Measurements from ENCODE around the gene GTF2A1. TPM values are rescaled to one million over a fixed set of nuclear protein-coding genes. Genes with fewer than 3 reads are reported as not detected.

The GTF2A1 gene
- total RNA-seq, 1 donor from 2014 or later, result 26.1 TPM

GRCh38 chr14:81219210-81219758 is 1.5 kb downstream of the GTF2A1 start:
- ATAC-seq (peak; percentile 84 to 85), DNase-seq (peak; percentile 91)
- peaks cover 19% of the 10 kb centered on the region for H3K36me3 ChIP-seq
- H3K4me3 ChIP-seq, result peak overlapping the region; percentile 83
- peaks cover 29% of the 10 kb centered on the region for H3K4me1 ChIP-seq
- TF ChIP-seq CTCF (IDR thresholded peaks at IDR 0.05), result no peak
- peak overlapping the region; percentile 99 for H3K27ac ChIP-seq
- intact Hi-C loops (cut with DNase I), result no loop called here
- no peaks in the 10 kb centered on the region for H3K9me3 ChIP-seq
- H3K27me3 ChIP-seq (ENCODE audit: low read depth), result no peaks in the 10 kb centered on the region

- Histone ChIP-seq H3K27me3 (ENCODE audit: low read depth) (no peaks in the 10 kb centered on the region), H3K36me3 (peaks cover 79% of the 10 kb centered on the region), H3K9me3 (no peaks in the 10 kb centered on the region), H3K4me1 (no peaks in the 10 kb centered on the region), H3K27ac (no peak overlapping the region), H3K4me3 (no peak overlapping the region)
- intact Hi-C loops (cut with DNase I), result no loop called here
- TF ChIP-seq CTCF (IDR thresholded peaks at IDR 0.05), result peak; percentile 44
- DNase-seq (no peak), ATAC-seq (peak; percentile 37 to 69)
Measured at GRCh38 chr14:81211844-81212243, 8.9 kb downstream of the GTF2A1 start.

GRCh38 chr14:81209167-81209836 is 11.5 kb downstream of the GTF2A1 start:
- no peak for DNase-seq
- no peak for TF ChIP-seq CTCF (IDR thresholded peaks at IDR 0.05)
- Histone ChIP-seq H3K4me1 (no peaks in the 10 kb centered on the region), H3K36me3 (peaks cover 81% of the 10 kb centered on the region), H3K4me3 (no peak overlapping the region), H3K27me3 (ENCODE audit: low read depth) (no peaks in the 10 kb centered on the region), H3K27ac (no peak overlapping the region), H3K9me3 (no peaks in the 10 kb centered on the region)
- ATAC-seq, result no peak
- intact Hi-C loops (cut with DNase I), result no loop called here

GRCh38 chr14:81208489-81208888 is 12.3 kb downstream of the GTF2A1 start:
- TF ChIP-seq CTCF (IDR thresholded peaks at IDR 0.05), result no peak
- Histone ChIP-seq H3K27ac (no peak overlapping the region), H3K36me3 (peaks cover 78% of the 10 kb centered on the region), H3K27me3 (ENCODE audit: low read depth) (no peaks in the 10 kb centered on the region), H3K4me1 (no peaks in the 10 kb centered on the region), H3K9me3 (no peaks in the 10 kb centered on the region), H3K4me3 (no peak overlapping the region)
- ATAC-seq, result peak; percentile 51 to 57
- intact Hi-C loops (cut with DNase I), result no loop called here
- peak; percentile 77 for DNase-seq

GRCh38 chr14:81206115-81206514 is 14.6 kb downstream of the GTF2A1 start:
- ATAC-seq (no peak), DNase-seq (no peak)
- H3K9me3 ChIP-seq, result no peaks in the 10 kb centered on the region
- no peaks in the 10 kb centered on the region for H3K4me1 ChIP-seq
- H3K4me3 ChIP-seq, result no peak overlapping the region
- H3K27ac ChIP-seq, result no peak overlapping the region
- TF ChIP-seq CTCF (IDR thresholded peaks at IDR 0.05), result no peak
- peaks cover 80% of the 10 kb centered on the region for H3K36me3 ChIP-seq
- intact Hi-C loops (cut with DNase I), result no loop called here
- no peaks in the 10 kb centered on the region for H3K27me3 ChIP-seq (ENCODE audit: low read depth)

All from lower lobe of right lung (tissue), 2 donors.